Mesodermal cell (in vitro differentiated cells): ENCODE measurements around the gene PITRM1.
"Not testable (repeated sequence)": the region's sequence is repeated elsewhere in the genome, so short reads cannot be mapped to it uniquely, and the experiment has no call there.

Experiments
- H3K27ac ChIP-seq: 2 replicates; pipeline ENCODE4 v1.7.0; 2013; ENCODE audit warnings: mild to moderate bottlenecking, low read depth, low read length, moderate library complexity; ENCODE audit not compliant: severe bottlenecking
- H3K36me3 ChIP-seq: 2 replicates; pipeline ENCODE4 v1.7.1; 2013; ENCODE audit warnings: mild to moderate bottlenecking, low read length, moderate library complexity; ENCODE audit not compliant: control insufficient read depth, insufficient read depth
- H3K4me1 ChIP-seq: one replicate; pipeline ENCODE4 v1.7.1; 2013; ENCODE audit warnings: mild to moderate bottlenecking, low read length; ENCODE audit not compliant: insufficient read depth, control insufficient read depth, poor library complexity, severe bottlenecking
- H3K4me3 ChIP-seq: 2 replicates; pipeline ENCODE4 v1.7.0; 2013; ENCODE audit warnings: low read length, control low read depth, mild to moderate bottlenecking; ENCODE audit not compliant: insufficient read depth, poor library complexity, severe bottlenecking; ENCODE audit errors: extremely low read depth
- H3K9me3 ChIP-seq: 2 replicates; pipeline ENCODE4 v1.7.1; 2013; ENCODE audit warnings: mild to moderate bottlenecking, low read length, moderate library complexity; ENCODE audit not compliant: control insufficient read depth
- WGBS, 2 experiments: methylation state at CpG; one replicate each; pipeline ENCODE4 v1.1.5; 2013; ENCODE audit warnings: missing lambda C conversion rate in 2 of 2; ENCODE audit not compliant: insufficient coverage in 2 of 2; 5-methylcytosine and 5-hydroxymethylcytosine counted together

PITRM1 gene

GRCh38 chr10:3108033-3108432 is 64.5 kb downstream of the PITRM1 start:
- no peaks in the 10 kb centered on the region for H3K9me3 ChIP-seq
- H3K4me1 ChIP-seq = no peaks in the 10 kb centered on the region
- WGBS, 2 experiments = 82 to 95% methylated on average over 4 to 5 of the region's 8 CpGs
- peaks cover 93% of the 10 kb centered on the region for H3K36me3 ChIP-seq
- H3K27ac ChIP-seq = no peak overlapping the region
- H3K4me3 ChIP-seq = no peak overlapping the region

GRCh38 chr10:3107426-3107961 is 65.1 kb downstream of the PITRM1 start:
- no peaks in the 10 kb centered on the region for H3K9me3 ChIP-seq

DNA sequence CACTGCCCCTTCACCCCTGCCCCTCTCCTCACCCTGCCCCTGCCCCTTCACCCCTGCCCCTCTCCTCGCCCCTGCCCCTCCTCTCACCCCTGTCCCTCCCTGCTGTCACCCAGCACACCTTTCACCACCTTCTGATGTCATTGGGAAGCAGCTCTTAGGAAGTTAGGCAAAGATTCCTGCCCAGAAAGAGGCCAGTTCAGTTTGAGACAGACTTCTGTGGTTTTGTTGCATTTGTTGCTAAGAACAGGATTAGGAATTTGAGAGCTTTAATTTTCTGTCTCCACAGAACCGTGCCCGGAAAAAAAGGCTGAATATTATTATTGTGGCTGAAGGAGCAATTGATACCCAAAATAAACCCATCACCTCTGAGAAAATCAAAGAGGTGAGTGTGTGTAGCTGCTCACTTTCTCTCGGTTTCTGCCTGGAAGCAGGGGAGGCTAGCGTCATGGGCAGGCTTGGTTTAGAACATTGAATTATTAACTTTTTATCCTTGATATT is 65.6 kb downstream of the PITRM1 start:
- no CpG with 5 or more reads among the region's 5 CpGs for WGBS, 2 experiments
- H3K4me3 ChIP-seq = no peak overlapping the region
- no peaks in the 10 kb centered on the region for H3K4me1 ChIP-seq
- peaks cover 93% of the 10 kb centered on the region for H3K36me3 ChIP-seq
- no peak overlapping the region for H3K27ac ChIP-seq
- no peaks in the 10 kb centered on the region for H3K9me3 ChIP-seq

More at GRCh38 chr10:3107426-3107961, 65.1 kb downstream of the PITRM1 start:
- Histone ChIP-seq H3K27ac (no peak overlapping the region), H3K4me1 (no peaks in the 10 kb centered on the region), H3K36me3 (peaks cover 93% of the 10 kb centered on the region), H3K4me3 (no peak overlapping the region)
- 94 to 97% methylated on average over 21 of the region's 22 CpGs for WGBS, 2 experiments

DNA sequence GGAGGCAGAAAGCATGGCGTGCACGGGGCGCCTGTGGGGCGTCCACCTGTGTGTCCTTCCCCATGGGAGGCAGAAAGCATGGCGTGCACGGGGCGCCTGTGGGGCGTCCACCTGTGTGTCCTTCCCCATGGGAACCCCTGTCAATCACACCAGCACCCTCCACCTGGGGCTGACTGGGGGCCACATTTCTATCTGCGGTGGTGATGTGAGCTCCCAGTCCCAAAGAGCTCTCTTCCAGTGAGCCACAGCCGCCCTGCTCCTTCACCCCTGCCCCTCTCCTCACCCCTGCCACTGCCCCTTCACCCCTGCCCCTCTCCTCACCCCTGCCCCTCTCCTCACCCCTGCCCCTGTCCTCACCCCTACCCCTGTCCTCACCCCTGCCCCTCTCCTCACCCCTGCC is 66.3 kb downstream of the PITRM1 start:
- not testable (repeated sequence) for H3K9me3 ChIP-seq, H3K4me3 ChIP-seq, H3K27ac ChIP-seq, H3K4me1 ChIP-seq
- H3K36me3 ChIP-seq = peaks cover 93% of the 10 kb centered on the region
- WGBS, 2 experiments = 100% methylated on average over 2 to 4 of the region's 10 CpGs

DNA sequence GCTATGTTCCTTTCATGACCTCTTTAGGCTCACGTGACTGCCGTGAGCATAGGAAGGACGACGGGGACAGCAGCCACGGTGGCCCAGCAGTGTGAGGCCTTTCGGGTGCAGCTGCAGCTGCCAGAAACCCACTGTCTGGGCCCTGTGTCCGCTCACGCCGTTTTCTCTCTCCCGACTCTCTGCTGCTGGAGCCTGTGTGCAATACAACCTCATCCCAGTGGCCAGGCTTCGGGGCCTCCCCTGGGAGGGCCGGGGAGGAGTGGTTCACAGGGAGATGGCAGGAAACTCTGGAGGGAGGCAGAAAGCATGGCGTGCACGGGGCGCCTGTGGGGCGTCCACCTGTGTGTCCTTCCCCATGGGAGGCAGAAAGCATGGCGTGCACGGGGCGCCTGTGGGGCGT is 66.7 kb downstream of the PITRM1 start:
- H3K9me3 ChIP-seq = no peaks in the 10 kb centered on the region
- 86 to 87% methylated on average over 11 to 12 of the region's 20 CpGs for WGBS, 2 experiments
- no peak overlapping the region for H3K27ac ChIP-seq
- H3K36me3 ChIP-seq = peaks cover 93% of the 10 kb centered on the region
- no peaks in the 10 kb centered on the region for H3K4me1 ChIP-seq
- no peak overlapping the region for H3K4me3 ChIP-seq

GRCh38 chr10:3105166-3105565 is 67.4 kb downstream of the PITRM1 start:
- Histone ChIP-seq H3K9me3 (no peaks in the 10 kb centered on the region), H3K4me3 (no peak overlapping the region), H3K27ac (no peak overlapping the region), H3K4me1 (no peaks in the 10 kb centered on the region), H3K36me3 (peaks cover 93% of the 10 kb centered on the region)
- WGBS, 2 experiments = 91 to 93% methylated on average over 18 to 20 of the region's 20 CpGs

GRCh38 chr10:3104251-3104918 is 68.2 kb downstream of the PITRM1 start:
- H3K36me3 ChIP-seq = peaks cover 93% of the 10 kb centered on the region
- no peak overlapping the region for H3K4me3 ChIP-seq
- no peaks in the 10 kb centered on the region for H3K9me3 ChIP-seq
- no peak overlapping the region for H3K27ac ChIP-seq
- peaks cover 2% of the 10 kb centered on the region for H3K4me1 ChIP-seq
- WGBS, 2 experiments = 90% methylated on average over 28 of the region's 28 CpGs

GRCh38 chr10:3103646-3104045 is 68.9 kb downstream of the PITRM1 start:
- 95 to 96% methylated on average over 30 of the region's 30 CpGs for WGBS, 2 experiments

DNA sequence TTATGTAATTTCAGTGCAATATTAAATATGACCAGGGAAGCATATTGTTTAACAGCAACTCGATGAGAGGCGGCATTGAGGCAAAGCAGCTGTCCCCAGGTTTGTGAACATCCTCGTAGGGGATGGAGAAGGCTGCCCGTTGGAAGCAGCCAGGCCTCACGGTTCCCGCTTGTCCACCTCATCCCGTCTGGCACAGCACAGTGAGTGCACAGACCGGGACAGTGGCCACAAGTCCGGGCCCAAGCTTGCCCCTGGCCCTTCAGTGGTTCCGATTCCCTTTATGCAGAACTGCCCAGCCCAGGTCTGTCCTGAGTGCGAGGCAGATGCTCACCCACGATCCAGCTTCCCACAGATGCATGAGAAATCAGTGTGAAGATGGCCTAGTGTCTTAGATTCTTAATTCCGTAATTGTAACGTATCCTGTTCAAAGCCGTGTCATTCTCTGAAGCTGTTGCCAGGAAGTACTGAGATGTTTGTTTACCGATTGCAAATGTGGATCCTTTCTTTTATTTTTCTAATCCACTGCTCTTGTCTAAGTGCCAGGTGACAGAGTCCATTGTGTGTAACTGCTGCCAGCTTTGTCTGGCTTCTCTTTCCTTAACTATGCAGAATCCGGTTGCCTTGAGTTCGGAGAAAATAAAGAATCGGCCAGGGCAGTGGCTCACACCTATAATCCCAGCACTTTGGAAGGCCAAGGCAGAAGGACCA is 69.7 kb downstream of the PITRM1 start:
- 90% methylated on average over 18 to 19 of the region's 19 CpGs for WGBS, 2 experiments
- Histone ChIP-seq H3K27ac (no peak overlapping the region), H3K36me3 (peaks cover 93% of the 10 kb centered on the region), H3K9me3 (no peaks in the 10 kb centered on the region), H3K4me3 (no peak overlapping the region), H3K4me1 (peaks cover 13% of the 10 kb centered on the region)

More at GRCh38 chr10:3103646-3104045, 68.9 kb downstream of the PITRM1 start:
- Histone ChIP-seq H3K4me3 (no peak overlapping the region), H3K27ac (no peak overlapping the region), H3K9me3 (no peaks in the 10 kb centered on the region), H3K4me1 (peaks cover 7% of the 10 kb centered on the region), H3K36me3 (peaks cover 93% of the 10 kb centered on the region)

DNA sequence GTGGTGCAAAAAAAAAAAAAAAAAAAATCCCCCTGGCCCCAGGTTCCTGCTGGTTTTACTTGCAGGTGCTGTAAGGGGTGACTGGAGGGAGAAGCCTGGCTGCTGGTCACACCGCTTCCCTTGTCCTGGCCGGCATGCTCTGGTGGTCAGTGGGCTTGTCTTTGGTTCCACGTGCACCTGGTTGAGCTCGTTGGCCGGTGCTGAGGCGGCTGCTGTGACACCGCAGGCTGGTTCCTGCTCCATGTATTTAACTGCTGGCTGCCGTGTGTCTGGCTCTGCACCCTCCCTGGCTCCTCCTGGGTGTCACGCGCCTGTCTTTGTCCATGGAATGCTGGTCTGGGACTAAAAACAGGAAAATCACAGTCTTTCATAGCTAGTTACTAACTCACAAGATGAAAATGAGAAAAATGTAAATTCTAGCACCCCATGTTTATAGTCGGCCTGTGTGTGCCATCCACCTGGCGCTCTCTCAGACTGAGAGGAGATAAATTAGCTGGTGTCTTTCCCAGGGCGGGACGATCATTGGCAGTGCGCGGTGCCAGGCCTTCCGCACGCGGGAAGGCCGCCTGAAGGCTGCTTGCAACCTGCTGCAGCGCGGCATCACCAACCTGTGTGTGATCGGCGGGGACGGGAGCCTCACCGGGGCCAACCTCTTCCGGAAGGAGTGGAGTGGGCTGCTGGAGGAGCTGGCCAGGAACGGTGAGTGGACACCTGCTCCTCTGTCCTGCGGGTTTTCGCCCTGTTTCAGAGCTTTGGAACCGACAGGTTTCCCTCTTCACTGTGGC is 71.5 kb downstream of the PITRM1 start:
- Histone ChIP-seq H3K27ac (no peak overlapping the region), H3K9me3 (no peaks in the 10 kb centered on the region)
- 96 to 98% methylated on average over 28 to 29 of the region's 31 CpGs for WGBS, 2 experiments

More for the DNA sequence above, 71.5 kb downstream of the PITRM1 start:
- Histone ChIP-seq H3K4me3 (no peak overlapping the region), H3K4me1 (peaks cover 29% of the 10 kb centered on the region), H3K36me3 (peaks cover 89% of the 10 kb centered on the region)
